Activated T-cell treated with anti-CD3 and anti-CD28 coated beads for 4 hours (primary cell): ENCODE data around the gene UBXN1.

Source experiments
- DNase-seq: peaks from one replicate; pipeline ENCODE4 v3.0.0-alpha.2; 2020

The UBXN1 gene

GRCh38 chr11:62678770-62679696 lies at the start of gene UBXN1:
Gene UBXN1 (minus strand): TSS chr11:62679073. CDS start chr11:62678923, 150 bp downstream.
- DNase-seq = peak; percentile 80

- DNase-seq = peak; percentile 80
Measured at GRCh38 chr11:62728171-62728988, 49.5 kb upstream of the UBXN1 start, which contains the start of gene TTC9C. Gene TTC9C (plus strand): TSS chr11:62728486. CDS start chr11:62728849, 363 bp downstream.

GRCh38 chr11:62727872-62728170 lies 48.9 kb upstream of the UBXN1 start:
- DNase-seq = peak; percentile 67

GRCh38 chr11:62727165-62727871 lies 48.4 kb upstream of the UBXN1 start, which contains the start of gene HNRNPUL2:
Gene HNRNPUL2 (minus strand): TSS chr11:62727457. CDS start chr11:62727156, 301 bp downstream.
- DNase-seq = peak; percentile 95

- DNase-seq = no peak
Measured at GRCh38 chr11:62726915-62727164, 48.0 kb upstream of the UBXN1 start.

GRCh38 chr11:62726156-62726914 lies 47.5 kb upstream of the UBXN1 start:
- no peak for DNase-seq

GRCh38 chr11:62725646-62726045 lies 46.8 kb upstream of the UBXN1 start:
- no peak for DNase-seq

GRCh38 chr11:62724171-62724570 lies 45.3 kb upstream of the UBXN1 start:
- no peak for DNase-seq

GRCh38 chr11:62721994-62722393 lies 43.1 kb upstream of the UBXN1 start:
- no peak for DNase-seq

- DNase-seq = no peak
Measured at GRCh38 chr11:62719302-62719978, 40.6 kb upstream of the UBXN1 start.

GRCh38 chr11:62716816-62717215 lies 37.9 kb upstream of the UBXN1 start:
- no peak for DNase-seq

- DNase-seq = no peak
Measured at GRCh38 chr11:62716206-62716605, 37.3 kb upstream of the UBXN1 start.

GRCh38 chr11:62715150-62716130 lies 36.6 kb upstream of the UBXN1 start:
- no peak for DNase-seq

GRCh38 chr11:62713343-62713742 lies 34.5 kb upstream of the UBXN1 start:
- no peak for DNase-seq

- no peak for DNase-seq
Measured at GRCh38 chr11:62712861-62713260, 34.0 kb upstream of the UBXN1 start.

- no peak for DNase-seq
Measured at GRCh38 chr11:62712276-62712812, 33.5 kb upstream of the UBXN1 start.

- peak; percentile 26 for DNase-seq
Measured at GRCh38 chr11:62710001-62710345, 31.1 kb upstream of the UBXN1 start.

- peak; percentile 95 for DNase-seq
Measured at GRCh38 chr11:62709247-62710000, 30.6 kb upstream of the UBXN1 start.

- DNase-seq = peak; percentile 32
Measured at GRCh38 chr11:62708793-62709192, 29.9 kb upstream of the UBXN1 start.

GRCh38 chr11:62708392-62708791 lies 29.5 kb upstream of the UBXN1 start:
- no peak for DNase-seq
